ENCODE data around the gene COL7A1.

The COL7A1 gene

GRCh38 chr3:48595075-48595525, at the start of gene COL7A1:
Gene COL7A1 (minus strand): TSS chr3:48595329. CDS start chr3:48595159, 170 bp downstream.
- Mint-ChIP-seq H3K27ac (peak within 1 kb of the TSS; percentile 53), H3K4me1 (peaks cover 24% of the 10 kb centered on the region), H3K4me3 (peak within 1 kb of the TSS; percentile 30), H3K9me3 (no peaks in the 10 kb centered on the region), H3K36me3 (peaks cover 32% of the 10 kb centered on the region)
- no peak for ATAC-seq
- no peak for DNase-seq (ENCODE audit: low spot score in 2 of 2)

DNA sequence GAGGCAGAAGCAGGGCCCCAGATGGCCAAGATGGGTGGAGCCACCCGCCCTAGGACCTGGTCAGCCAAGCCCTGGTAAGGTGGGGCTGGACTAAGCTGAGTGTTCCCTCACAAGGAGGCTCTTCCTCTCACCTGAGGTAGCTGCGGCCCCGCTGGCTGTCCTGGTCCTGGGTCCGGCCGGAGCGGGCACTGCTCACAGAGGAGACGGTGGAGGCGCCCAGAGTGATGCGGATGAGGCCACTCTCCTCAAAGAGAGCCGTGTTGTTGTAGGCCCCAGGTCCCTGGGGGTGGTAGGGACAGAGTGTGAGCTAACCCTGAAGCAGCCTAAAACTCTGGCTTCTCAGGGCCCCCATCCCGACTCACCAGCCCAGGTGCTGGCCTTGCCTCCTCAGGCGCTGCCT, 47.5 kb upstream of the COL7A1 start:
- Mint-ChIP-seq H3K4me1 (no peaks in the 10 kb centered on the region), H3K27ac (peak overlapping the region; percentile 66), H3K4me3 (no peak overlapping the region), H3K36me3 (peaks cover 21% of the 10 kb centered on the region), H3K9me3 (no peaks in the 10 kb centered on the region)
- ATAC-seq: no peak
- DNase-seq (ENCODE audit: low spot score in 2 of 2): no peak

GRCh38 chr3:48641396-48641795, 46.3 kb upstream of the COL7A1 start:
- Mint-ChIP-seq H3K9me3 (no peaks in the 10 kb centered on the region), H3K36me3 (peaks cover 17% of the 10 kb centered on the region), H3K4me1 (no peaks in the 10 kb centered on the region), H3K27ac (no peak overlapping the region), H3K4me3 (no peak overlapping the region)
- no peak for ATAC-seq
- DNase-seq (ENCODE audit: low spot score in 2 of 2): no peak

DNA sequence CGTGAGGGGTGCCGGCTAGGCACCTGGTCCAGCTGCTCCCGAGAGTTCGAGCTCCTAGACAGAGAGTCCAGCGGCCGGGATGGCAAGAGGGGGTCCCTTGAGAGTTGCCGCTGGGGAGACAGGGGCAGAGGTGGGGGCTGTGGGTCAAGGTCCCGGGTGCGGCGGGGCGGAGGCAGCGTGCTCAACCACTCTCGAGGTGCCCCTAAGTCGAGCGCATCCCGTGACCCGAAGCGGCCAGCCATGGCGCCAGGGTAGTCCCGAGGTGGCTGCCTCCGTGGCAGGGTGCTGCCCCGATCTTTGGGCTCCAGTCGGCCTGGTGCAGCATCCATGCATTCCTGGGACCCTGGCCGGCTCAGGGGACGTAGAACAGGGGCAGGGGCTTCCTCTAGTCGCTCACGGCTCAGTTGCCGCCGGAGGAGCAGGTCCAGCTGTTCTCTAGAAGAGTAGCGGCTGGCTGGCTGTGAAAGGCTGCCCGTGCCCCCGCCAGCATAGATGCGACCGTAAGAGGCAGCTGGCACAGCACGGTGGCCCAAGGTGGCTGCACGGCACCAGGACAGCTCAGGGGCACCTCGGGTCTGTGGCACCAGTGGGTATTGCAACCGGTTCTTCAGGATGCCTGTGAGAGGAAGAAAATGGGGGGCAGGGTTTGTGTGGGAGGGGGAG, 44.9 kb upstream of the COL7A1 start:
- no peaks in the 10 kb centered on the region for H3K9me3 Mint-ChIP-seq
- no peaks in the 10 kb centered on the region for H3K4me1 Mint-ChIP-seq
- H3K4me3 Mint-ChIP-seq: no peak overlapping the region
- DNase-seq (ENCODE audit: low spot score in 2 of 2) (no peak), ATAC-seq (no peak)
- peaks cover 17% of the 10 kb centered on the region for H3K36me3 Mint-ChIP-seq
- H3K27ac Mint-ChIP-seq: no peak overlapping the region

DNA sequence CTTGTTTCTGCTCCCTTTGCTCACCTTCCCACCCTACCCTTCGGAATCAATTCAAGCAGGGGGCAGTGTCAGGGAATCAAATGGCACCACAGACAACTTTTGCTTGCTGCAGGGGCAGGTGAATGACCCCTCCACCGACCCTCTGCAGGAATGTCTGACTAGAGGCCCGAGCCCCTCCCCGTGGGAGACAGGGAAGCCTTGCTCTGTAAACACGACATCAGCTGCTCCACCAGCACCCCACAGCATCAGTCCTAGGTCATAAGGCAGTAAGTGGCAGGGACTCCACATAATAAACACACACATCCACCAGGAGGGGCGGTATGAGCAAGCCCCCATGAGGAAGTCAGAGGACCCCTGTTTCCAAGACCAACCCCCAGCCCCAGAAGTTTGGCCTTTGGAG, 42.2 kb upstream of the COL7A1 start:
- DNase-seq (ENCODE audit: low spot score in 2 of 2): no peak
- peak overlapping the region; percentile 62 for H3K27ac Mint-ChIP-seq
- peaks cover 16% of the 10 kb centered on the region for H3K4me1 Mint-ChIP-seq
- no peaks in the 10 kb centered on the region for H3K9me3 Mint-ChIP-seq
- H3K36me3 Mint-ChIP-seq: peaks cover 23% of the 10 kb centered on the region
- ATAC-seq: no peak
- H3K4me3 Mint-ChIP-seq: peak overlapping the region; percentile 80

DNA sequence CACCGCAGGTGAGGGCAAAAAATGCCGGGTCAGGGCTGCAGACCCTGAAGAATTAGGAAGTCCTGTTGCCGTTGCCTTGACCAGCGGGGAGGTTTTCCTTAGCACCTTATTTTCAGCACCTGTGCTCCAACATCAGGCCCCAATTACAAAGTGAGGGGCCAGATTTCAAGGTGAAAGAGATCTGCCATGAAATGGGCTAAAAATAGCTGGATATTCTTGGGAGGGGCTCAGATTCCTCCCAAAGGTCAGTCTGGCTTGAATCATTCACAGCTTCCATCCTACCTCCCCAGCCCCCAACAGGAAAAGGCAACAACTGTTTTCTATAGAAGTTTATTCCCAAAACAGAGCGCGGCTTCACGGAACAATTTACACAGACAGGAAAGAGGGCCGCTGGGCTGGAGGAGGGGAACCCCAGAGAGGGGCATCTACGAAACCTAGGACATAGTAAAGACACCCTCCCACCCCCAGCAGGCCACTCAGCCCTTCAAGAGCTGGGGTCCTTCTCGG, 41.1 kb upstream of the COL7A1 start:
- H3K36me3 Mint-ChIP-seq: peaks cover 21% of the 10 kb centered on the region
- DNase-seq (ENCODE audit: low spot score in 2 of 2) (no peak), ATAC-seq (no peak)
- H3K9me3 Mint-ChIP-seq: no peaks in the 10 kb centered on the region
- peak overlapping the region; percentile 80 for H3K4me3 Mint-ChIP-seq
- peaks cover 16% of the 10 kb centered on the region for H3K4me1 Mint-ChIP-seq
- H3K27ac Mint-ChIP-seq: peak overlapping the region; percentile 81

DNA sequence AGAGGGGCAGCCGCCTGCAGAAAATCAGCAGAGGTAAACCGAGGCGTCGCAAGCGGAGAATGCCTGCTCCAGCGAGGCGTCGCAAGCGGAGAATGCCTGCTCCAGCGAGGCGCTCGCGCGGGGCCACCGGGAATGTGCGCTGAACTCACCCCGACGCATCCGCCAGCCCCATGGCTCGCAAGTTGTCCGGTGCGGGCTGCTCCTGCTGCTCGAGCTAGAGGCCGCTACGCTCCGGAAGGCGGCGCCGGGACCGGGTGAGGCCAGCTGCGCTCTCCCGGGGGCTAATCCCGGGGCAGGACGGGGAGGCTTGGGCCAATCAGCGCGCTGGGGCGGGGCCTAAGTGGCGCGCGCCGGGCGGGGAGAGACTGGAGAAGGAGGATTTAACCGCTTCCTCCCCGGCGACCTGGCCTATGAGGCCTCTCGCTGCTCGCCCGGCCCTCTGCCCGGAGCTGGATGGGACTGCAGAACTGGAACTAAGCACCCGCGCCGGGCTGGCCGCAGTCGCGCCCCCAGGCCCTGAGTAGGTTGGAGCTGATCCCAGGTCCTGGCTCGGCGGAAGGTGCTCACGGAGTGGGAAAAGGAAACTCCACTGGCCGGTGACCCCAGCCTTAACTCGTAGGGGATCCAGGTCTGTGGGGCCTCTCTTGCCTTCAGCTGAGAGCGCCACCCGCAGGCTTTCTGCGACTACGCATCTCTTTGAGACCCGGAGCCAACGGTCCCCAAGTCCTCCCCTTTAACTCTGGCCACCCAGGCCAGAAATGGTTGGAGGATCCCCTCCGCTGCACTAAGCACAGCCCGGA, 40.3 kb upstream of the COL7A1 start, which contains the start of gene SLC26A6:
SLC26A6 (minus strand) TSS at position 240 of the 800 bp plus-strand sequence; CDS start at position 172, 68 bp downstream.
- Mint-ChIP-seq H3K4me3 (peak within 1 kb of the TSS; percentile 80), H3K36me3 (peaks cover 21% of the 10 kb centered on the region), H3K27ac (peak within 1 kb of the TSS; percentile 81), H3K9me3 (no peaks in the 10 kb centered on the region), H3K4me1 (peaks cover 16% of the 10 kb centered on the region)
- peak; percentile 90 to 97 for DNase-seq (ENCODE audit: low spot score in 2 of 2)
- peak; percentile 95 for ATAC-seq

GRCh38 chr3:48634661-48635221, 39.6 kb upstream of the COL7A1 start:
- Mint-ChIP-seq H3K36me3 (peaks cover 25% of the 10 kb centered on the region), H3K9me3 (no peaks in the 10 kb centered on the region), H3K27ac (peak overlapping the region; percentile 81), H3K4me1 (peaks cover 16% of the 10 kb centered on the region), H3K4me3 (peak overlapping the region; percentile 80)
- DNase-seq (ENCODE audit: low spot score in 2 of 2) (peak; percentile 37 to 77), ATAC-seq (peak; percentile 25)

DNA sequence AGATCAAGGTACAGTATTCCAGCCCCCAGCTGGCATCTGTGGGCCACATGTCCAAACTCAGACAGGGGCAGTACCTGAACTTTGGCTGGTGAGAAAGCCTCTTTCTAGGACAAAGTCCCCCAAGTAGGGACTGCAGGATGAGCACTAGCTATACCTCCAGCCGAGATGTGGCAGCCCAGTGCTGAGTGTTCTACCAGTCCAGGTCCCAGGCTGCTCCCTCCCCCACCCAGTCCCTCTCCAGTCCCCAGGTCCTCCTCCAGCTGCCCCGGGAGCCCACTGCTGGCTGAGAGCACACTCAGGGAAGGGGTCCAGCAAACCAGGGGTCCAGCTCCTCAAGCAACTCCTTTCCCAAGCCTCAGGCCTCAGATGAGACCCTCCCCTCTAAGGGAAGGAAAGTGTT, 38.6 kb upstream of the COL7A1 start:
- DNase-seq (ENCODE audit: low spot score in 2 of 2) (no peak), ATAC-seq (no peak)
- Mint-ChIP-seq H3K4me1 (peaks cover 16% of the 10 kb centered on the region), H3K27ac (peak overlapping the region; percentile 81), H3K36me3 (peaks cover 32% of the 10 kb centered on the region), H3K9me3 (no peaks in the 10 kb centered on the region), H3K4me3 (peak overlapping the region; percentile 80)

GRCh38 chr3:48633256-48633655, 38.1 kb upstream of the COL7A1 start:
- DNase-seq (ENCODE audit: low spot score in 2 of 2) (no peak), ATAC-seq (no peak)
- Mint-ChIP-seq H3K27ac (no peak overlapping the region), H3K4me1 (peaks cover 16% of the 10 kb centered on the region), H3K9me3 (no peaks in the 10 kb centered on the region), H3K36me3 (peaks cover 31% of the 10 kb centered on the region), H3K4me3 (no peak overlapping the region)

DNA sequence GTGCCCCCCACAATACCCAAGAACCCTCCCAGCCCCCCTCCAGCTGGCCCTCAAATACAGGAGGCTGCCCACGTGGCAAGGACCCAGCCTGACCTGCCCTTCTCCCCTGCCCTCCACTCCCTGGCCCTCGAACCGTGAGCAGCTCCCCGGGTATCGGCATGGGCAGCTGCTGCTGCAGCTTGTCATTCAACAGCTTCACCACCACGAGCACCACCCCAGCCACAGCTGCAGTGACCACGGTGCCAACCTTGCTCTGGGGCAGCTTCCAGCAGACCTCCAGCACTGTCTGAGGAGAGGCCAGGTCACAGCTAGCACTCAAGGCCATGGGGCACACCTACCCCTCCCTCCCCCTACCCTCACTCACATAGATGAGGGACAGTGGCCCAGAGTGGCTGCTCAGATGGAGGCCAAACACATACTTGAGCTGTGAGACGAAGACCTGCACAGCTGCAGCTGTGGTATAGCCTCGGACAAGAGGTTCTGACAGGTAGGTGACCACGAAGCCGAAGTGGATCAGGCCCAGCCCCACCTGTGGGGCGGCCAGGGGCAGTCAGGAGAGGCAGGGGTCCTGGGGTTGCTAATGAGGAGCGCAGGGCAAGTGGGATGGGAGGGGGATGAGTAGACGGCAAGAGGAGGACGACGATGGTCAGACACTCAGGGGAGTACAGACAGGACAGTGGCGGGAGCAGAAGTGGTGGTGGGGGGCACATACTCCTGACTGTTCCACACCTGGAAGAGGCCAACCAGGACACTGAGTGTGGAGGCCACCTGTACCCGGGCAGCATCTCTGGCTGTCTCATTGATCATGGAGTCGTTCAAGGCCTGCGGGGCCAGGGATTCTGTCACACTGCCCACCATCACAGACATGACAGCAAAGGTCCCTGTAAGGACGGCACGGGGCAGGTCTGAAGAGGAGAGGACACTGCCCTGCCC, 36.7 kb upstream of the COL7A1 start:
- H3K4me1 Mint-ChIP-seq: peaks cover 23% of the 10 kb centered on the region
- ATAC-seq (no peak), DNase-seq (ENCODE audit: low spot score in 2 of 2) (no peak)
- H3K4me3 Mint-ChIP-seq: no peak overlapping the region
- H3K36me3 Mint-ChIP-seq: peaks cover 40% of the 10 kb centered on the region
- no peak overlapping the region for H3K27ac Mint-ChIP-seq
- no peaks in the 10 kb centered on the region for H3K9me3 Mint-ChIP-seq

GRCh38 chr3:48630833-48631232, 35.7 kb upstream of the COL7A1 start:
- Mint-ChIP-seq H3K9me3 (no peaks in the 10 kb centered on the region), H3K4me1 (peaks cover 23% of the 10 kb centered on the region), H3K36me3 (peaks cover 50% of the 10 kb centered on the region), H3K27ac (no peak overlapping the region), H3K4me3 (no peak overlapping the region)
- no peak for ATAC-seq
- DNase-seq (ENCODE audit: low spot score in 2 of 2): no peak

DNA sequence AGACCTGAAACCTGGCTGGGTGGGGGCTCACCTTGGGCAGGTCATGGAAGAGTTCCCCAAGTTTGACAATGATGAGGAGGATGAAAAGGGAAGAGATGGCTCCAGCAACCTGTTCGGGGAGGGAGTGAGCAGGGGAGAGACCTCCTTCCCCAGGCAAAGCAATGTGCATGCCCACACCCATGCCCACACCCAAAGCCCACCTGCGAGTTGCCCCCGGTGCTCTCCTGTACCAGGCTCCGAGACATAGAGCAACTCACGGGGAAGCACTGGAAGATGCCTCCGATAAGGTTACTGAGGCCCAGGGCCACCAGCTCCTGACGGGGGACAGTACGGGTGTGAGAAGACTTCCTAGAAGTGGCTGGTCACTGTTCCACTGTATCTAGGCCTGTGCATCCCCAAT, 35.3 kb upstream of the COL7A1 start:
- Mint-ChIP-seq H3K9me3 (no peaks in the 10 kb centered on the region), H3K27ac (no peak overlapping the region), H3K4me3 (no peak overlapping the region), H3K36me3 (peaks cover 54% of the 10 kb centered on the region), H3K4me1 (peaks cover 23% of the 10 kb centered on the region)
- no peak for DNase-seq (ENCODE audit: low spot score in 2 of 2)
- no peak for ATAC-seq

DNA sequence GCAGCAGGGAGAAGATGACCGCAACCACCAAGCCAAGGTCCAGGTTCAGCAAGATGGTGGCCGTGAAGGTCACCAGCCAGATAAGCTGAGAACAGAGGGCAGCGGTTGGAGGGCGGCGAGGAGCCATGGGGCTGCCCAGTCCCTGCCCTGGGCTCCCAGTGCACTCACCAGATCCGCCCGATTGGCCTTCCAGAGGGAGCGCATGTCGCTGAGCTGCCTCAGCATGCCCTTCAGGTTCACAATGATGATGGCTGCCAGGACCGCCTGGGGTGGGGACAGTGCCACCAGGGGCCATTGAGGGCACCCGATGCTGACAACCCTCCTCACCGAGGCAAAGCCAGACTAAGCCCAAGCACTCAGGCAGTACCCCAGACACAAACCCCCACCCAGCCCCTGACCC, 34.8 kb upstream of the COL7A1 start:
- peaks cover 55% of the 10 kb centered on the region for H3K36me3 Mint-ChIP-seq
- H3K4me1 Mint-ChIP-seq: peaks cover 23% of the 10 kb centered on the region
- DNase-seq (ENCODE audit: low spot score in 2 of 2) (no peak), ATAC-seq (no peak)
- no peak overlapping the region for H3K4me3 Mint-ChIP-seq
- no peaks in the 10 kb centered on the region for H3K9me3 Mint-ChIP-seq
- peak overlapping the region; percentile 61 for H3K27ac Mint-ChIP-seq

Measured in stimulated activated effector memory CD8-positive, alpha-beta T cell treated with anti-CD3 and anti-CD28 coated beads, Interleukin-12 subunit alpha, Interleukin-12 subunit beta, amount 100 ng/mL, for 72 hours (primary cell).